COLO668 (cell line): Measurements from ENCODE around the gene STMN1.
A peak's percentile ranks its signal among the peaks of the same experiment; 100 is the strongest.

ENCODE experiments used
- DNase-seq: peaks from one replicate; lab custom pipeline; 2025; ENCODE audit not compliant: unreplicated experiment; lab: John Stamatoyannopoulos, UW

STMN1 gene

GRCh38 chr1:25871704-25872494 lies 34.3 kb downstream of the STMN1 start:
- no peak for DNase-seq

- no peak for DNase-seq
Measured at GRCh38 chr1:25871086-25871703, 35.0 kb downstream of the STMN1 start.

DNA sequence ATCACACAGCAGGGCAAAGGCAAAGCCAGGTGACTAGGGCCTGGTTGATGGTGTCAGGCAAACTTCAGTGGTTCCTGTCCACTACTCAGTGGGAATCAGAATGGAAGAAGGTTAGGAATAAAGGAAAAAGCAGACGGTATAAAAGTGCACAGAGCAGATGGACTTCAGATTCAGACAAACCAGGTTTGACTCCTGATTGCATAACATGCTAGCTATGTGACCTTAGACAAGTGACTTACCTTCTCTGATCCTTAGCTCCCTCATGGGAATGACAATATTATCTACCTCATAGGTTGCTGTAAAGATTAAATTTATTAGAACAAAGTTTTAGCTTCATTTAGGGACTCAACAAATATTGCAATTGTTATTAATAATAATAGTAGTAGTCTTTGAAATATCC lies 35.6 kb downstream of the STMN1 start:
- no peak for DNase-seq

DNA sequence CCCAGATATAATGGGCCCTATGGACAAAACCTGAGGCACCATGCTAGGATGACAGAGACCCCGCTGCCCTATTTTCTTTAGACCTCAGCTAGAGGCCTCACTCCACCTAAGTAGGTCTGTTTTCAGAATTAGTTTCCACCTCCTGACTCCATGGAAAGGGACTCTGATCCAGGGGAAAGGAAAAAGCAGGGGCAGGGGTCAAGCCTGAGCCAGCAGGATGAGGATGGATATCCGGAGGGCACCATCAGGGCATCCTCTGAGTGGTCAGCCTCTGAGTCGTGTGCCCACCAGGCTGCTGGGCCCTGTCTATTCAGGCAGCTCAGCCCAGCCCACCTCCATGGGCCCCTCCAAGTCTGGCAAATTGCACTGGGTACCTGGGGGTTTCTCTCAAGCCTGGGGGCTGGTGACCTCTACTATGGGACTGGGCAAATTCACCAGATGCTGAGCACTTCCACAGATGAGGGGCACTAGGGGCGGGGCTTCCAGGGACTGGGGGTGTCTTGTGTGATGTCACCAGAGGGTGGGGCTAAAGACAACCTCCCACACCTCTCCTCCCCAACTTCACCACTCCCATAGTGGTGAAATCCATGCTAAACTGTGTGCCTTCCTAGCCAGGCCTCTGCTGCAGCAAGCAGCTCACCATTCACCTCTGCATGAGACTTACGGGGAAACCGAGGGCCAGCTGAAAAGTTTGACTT lies 36.2 kb downstream of the STMN1 start:
- DNase-seq: no peak

GRCh38 chr1:25867210-25867991 lies 38.8 kb downstream of the STMN1 start:
- DNase-seq: peak; percentile 47

- no peak for DNase-seq
Measured at GRCh38 chr1:25866288-25866687, 39.9 kb downstream of the STMN1 start.

DNA sequence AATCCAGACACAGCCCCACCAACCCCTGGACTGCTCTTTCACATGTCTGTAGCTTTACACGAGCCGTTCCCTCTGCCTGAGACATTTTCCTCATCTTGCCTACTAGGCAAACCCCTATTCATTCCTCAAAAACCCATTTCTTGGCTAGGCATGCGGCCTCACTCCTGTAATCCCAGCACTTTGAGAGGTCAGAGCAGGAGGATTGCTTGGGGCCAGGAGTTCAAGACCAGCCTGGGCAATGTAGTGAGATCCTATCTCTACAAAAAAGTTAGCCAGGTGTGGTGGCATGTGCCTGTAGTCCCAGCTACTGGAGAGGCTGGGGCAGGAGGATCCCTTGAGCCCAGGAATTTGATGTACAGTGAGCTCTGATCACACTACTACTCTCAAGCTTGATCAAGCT lies 41.8 kb downstream of the STMN1 start:
- DNase-seq: no peak

GRCh38 chr1:25863486-25864262 lies 42.5 kb downstream of the STMN1 start:
- DNase-seq: no peak

DNA sequence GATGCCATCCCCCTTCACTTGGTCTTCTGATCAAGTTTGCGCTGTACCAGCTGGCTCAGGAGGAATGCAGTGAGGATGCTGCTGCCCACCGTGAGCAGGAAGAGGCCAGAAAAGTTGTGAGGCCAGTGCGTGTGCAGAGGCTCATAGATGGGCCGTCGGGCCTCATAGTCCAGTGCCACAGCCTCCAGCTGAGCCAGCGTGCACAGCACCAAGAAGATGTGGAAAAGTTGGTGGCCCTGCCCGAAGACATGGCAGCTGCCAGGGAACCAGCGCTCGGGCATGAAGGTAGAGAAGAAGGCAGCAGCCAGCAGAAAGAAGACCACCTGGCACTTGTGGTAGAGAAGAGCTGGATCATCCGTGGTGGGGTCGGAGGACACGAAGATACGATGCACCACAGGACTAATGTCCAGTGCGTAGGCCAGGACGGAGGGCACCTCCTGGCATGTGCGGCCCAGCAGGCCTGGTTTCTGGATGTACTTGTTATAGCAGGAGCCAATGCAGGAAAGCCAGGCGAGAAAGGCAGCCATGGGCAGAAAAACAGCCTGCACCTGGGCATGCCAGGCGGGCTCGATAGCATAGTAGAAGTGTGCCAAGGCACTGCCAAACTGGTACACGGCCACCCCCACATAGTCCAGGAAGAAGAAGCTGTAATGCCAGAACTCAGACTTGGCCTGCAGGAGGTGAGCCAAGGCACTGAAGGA lies 43.3 kb downstream of the STMN1 start:
- no peak for DNase-seq

DNA sequence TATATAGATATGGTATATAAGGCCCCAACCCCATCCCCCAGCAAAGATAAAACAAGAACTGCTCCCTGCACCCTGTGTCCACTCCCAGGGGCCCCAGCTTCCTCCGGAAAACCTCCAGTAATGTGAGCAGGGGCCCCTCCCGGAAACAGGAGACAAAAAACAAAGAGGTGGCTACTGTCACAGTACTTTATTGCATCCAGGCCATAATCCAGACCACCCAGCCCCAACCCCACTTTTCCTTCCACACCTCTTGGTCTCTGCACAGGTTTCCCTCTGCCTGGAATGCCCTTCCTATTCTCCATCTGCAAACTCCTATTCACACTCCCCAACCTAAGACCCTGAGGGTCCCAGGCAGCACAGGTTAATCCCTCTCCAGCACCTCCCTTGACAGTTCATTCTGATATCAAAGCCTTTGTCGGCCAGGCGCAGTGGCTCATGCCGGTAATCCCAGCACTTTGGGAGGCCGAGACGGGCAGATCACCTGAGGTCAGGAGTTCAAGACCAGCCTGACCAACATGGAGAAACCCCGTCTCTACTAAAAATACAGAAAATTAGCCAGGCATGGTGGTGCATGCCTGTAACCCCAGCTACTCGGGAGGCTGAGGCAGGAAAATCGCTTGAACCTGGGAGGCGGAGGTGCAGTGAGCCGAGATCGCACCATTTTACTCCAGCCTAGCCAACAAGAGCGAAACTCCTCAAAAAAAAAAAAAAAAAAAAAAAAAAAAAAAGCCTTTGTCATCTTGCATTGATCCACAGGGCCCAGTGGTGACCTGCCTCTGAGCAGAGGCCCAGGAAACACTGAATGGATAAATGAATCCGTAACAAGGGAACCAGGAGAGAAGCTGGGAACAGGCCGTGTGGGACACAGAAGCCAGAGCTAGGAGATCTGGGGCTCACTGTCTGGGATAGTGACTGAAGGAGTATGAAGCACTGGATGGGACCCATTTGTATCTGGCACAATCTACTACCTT lies 44.6 kb downstream of the STMN1 start:
- no peak for DNase-seq

DNA sequence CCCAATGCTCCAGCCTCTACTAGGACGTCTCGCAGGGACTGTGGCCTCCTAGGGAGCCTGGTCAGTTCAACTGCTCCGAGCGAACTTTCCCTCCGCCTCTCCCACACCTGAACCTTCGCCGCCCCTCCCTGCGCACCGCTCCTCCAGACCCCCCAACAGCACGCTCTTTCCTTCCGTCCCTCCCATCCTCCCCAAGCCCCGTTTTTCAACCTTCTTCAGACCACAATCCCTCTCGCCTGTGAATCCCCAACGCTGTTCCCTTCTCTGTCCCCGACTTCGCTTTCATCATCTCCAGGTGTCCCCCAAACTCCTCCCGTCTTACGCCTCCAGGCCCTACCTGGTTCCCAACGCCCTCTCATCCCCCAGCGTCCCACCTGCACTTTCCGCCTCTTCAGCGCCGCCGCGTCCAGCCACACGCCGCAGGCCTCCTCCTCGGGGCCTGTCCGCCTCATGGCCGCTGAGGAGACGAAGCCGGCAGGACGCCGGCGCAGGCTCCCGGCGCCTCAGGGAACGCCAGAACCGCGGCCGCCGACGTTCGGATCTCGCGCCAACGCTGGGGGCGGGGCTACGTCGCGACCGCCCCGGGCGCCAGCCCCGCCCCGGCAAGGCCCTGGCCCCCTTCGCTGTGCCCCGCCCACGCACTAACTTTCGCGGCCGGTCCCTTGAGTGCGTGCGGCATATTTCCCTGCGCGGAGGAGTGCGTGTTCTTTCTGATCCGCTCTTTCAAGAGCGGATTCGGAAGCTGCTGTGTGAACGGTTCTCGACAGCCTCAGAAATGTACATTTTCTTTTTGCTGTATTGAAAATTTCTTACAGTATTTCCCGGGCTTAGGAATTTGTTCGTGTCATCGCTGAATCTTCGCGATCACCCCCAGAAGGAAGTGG lies 47.1 kb downstream of the STMN1 start, which contains the start of gene AUNIP:
AUNIP (minus strand) TSS at position 552 of the 884 bp plus-strand sequence; CDS start at position 452, 100 bp downstream.
- DNase-seq: peak; percentile 98

GRCh38 chr1:25858494-25858893 lies 47.7 kb downstream of the STMN1 start:
- no peak for DNase-seq

DNA sequence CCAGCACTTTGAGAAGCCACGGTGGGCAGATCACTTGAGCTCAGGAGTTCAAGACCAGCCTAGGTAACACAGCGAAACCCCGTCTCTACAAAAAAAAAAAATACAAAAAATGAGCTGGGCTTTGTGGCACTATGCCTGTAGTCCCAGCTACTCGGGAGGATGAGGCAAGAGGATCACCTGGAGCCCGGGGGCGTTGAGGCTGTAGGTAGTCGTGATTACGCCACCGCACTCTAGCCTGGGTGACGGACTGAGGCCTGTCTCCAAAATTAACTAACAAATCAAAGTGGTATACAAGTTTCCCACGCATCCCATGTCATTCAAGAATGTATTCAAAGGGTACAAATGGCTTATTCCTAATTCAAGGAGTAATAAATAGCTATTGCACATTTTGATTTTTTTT lies 49.4 kb downstream of the STMN1 start:
- no peak for DNase-seq

GRCh38 chr1:25854554-25854953 lies 51.7 kb downstream of the STMN1 start:
- DNase-seq: no peak
